PC-9 (cell line): ENCODE data around the gene UNC5C. TPM values are rescaled to one million over a fixed set of nuclear protein-coding genes. Genes with fewer than 3 reads are reported as not detected.

ENCODE experiments used
- BruUV-seq: library from RNA; stranded (reverse); fragments of 400-500 nt; replicated peaks from 2 replicates; lab custom pipeline; 2021; lab: Mats Ljungman, UMichigan
- CTCF ChIA-PET: fragments of 300-600 bp; sonication (Branson Sonifier 250); formaldehyde crosslinking; loops from one replicate; lab custom pipeline; 2022; ENCODE audit warnings: antibody characterized with exemption; lab: Charles Lee
- POLR2A ChIA-PET: fragments of 300-600 bp; sonication (Branson Sonifier 250); formaldehyde crosslinking; loops from one replicate; lab custom pipeline; 2022; ENCODE audit warnings: antibody characterized with exemption; ENCODE audit not compliant: unreplicated experiment; lab: Charles Lee
- DNase-seq, 2 experiments: peaks; one replicate each; pipeline versions ENCODE4 v3.0.0 to v3.0.0-alpha.2; 2015 to 2022; ENCODE audit warnings: mixed read lengths in 1 of 2
- H2AFZ ChIP-seq: fragments of 200-600 bp; sonication (generic); 2 replicates; pipeline ENCODE4 v1.8.1; 2017; ENCODE audit warnings: antibody characterized with exemption
- H3F3A ChIP-seq: fragments of 200-600 bp; sonication (generic); 2 replicates; pipeline ENCODE4 v1.8.1; 2017; ENCODE audit warnings: antibody characterized with exemption, mild to moderate bottlenecking, low read depth; ENCODE audit not compliant: insufficient read depth
- H3K27ac ChIP-seq: fragments of 200-600 bp; sonication (generic); 2 replicates; pipeline ENCODE4 v1.6.1; 2016; ENCODE audit warnings: mixed run types
- H3K27me3 ChIP-seq: fragments of 200-600 bp; sonication (generic); 2 replicates; pipeline ENCODE4 v1.6.1; 2016; ENCODE audit warnings: low read depth, mixed run types; ENCODE audit not compliant: insufficient read depth
- H3K36me3 ChIP-seq: fragments of 200-600 bp; sonication (generic); 2 replicates; pipeline ENCODE4 v1.6.1; 2016; ENCODE audit warnings: low read depth, mixed run types
- H3K4me1 ChIP-seq: fragments of 200-600 bp; sonication (generic); replicated peaks from 2 replicates; pipeline ENCODE4 v1.6.1; 2016; ENCODE audit warnings: mixed run types; ENCODE audit not compliant: insufficient read depth
- H3K4me2 ChIP-seq: fragments of 200-600 bp; sonication (generic); 2 replicates; pipeline ENCODE4 v1.6.1; 2017; ENCODE audit warnings: mixed run types
- H3K4me3 ChIP-seq: fragments of 200-600 bp; sonication (generic); 2 replicates; pipeline ENCODE4 v1.6.1; 2016; ENCODE audit warnings: mixed run types
- H3K79me2 ChIP-seq: fragments of 200-600 bp; sonication (generic); 2 replicates; pipeline ENCODE4 v1.6.1; 2017; ENCODE audit warnings: low read depth, mixed run types
- H3K9me2 ChIP-seq: fragments of 200-600 bp; sonication (generic); 2 replicates; pipeline ENCODE4 v1.8.1; 2017; ENCODE audit warnings: mild to moderate bottlenecking; ENCODE audit not compliant: insufficient read depth
- H3K9me3 ChIP-seq: fragments of 200-600 bp; sonication (generic); 2 replicates; pipeline ENCODE4 v1.8.1; 2016; ENCODE audit warnings: low read depth; ENCODE audit not compliant: insufficient read depth
- H4K20me1 ChIP-seq: fragments of 200-600 bp; sonication (generic); 2 replicates; pipeline ENCODE4 v1.8.1; 2017; ENCODE audit not compliant: insufficient read depth
- CTCF ChIP-seq: fragments of 200-600 bp; sonication (generic); conservative IDR thresholded peaks from 2 replicates; pipeline ENCODE4 v1.6.1; 2017; ENCODE audit warnings: mixed run types, antibody characterized with exemption, mild to moderate bottlenecking, moderate library complexity
- EZH2 ChIP-seq: fragments of 200-600 bp; sonication (generic); IDR thresholded peaks from 2 replicates; pipeline ENCODE4 v1.8.0; 2017; ENCODE audit warnings: antibody characterized with exemption, low read depth
- intact Hi-C: fragments of 100-400 bp; cut with micrococcal nuclease; formaldehyde crosslinking; loops from one replicate; pipeline ENCODE4 v1.10.0; 2022; ENCODE audit not compliant: unreplicated experiment
- total RNA-seq: library from RNA; stranded (reverse); gene quantifications from 2 replicates; pipeline ENCODE4 v1.2.3, GENCODE V29; 2021

The UNC5C gene
- total RNA-seq, 1 experiment from 2014 or later: not detected

GRCh38 chr4:95500361-95500760 is 48.4 kb downstream of the UNC5C start:
- Histone ChIP-seq H3K4me1 (no peaks in the 10 kb centered on the region), H2AFZ (no peak overlapping the region), H3K79me2 (no peaks in the 10 kb centered on the region), H4K20me1 (no peaks in the 10 kb centered on the region), H3K4me3 (no peak overlapping the region), H3K9me2 (no peaks in the 10 kb centered on the region), H3K9me3 (no peaks in the 10 kb centered on the region), H3K27me3 (no peaks in the 10 kb centered on the region), H3K27ac (no peak overlapping the region), H3F3A (no peaks in the 10 kb centered on the region), H3K4me2 (no peak overlapping the region), H3K36me3 (no peaks in the 10 kb centered on the region)
- POLR2A ChIA-PET: no interaction called here
- no peak for DNase-seq
- TF ChIP-seq CTCF (no peak), EZH2 (no peak)
- BruUV-seq: no TSS peak
- CTCF ChIA-PET: no interaction called here
- intact Hi-C loops: no loop called here

GRCh38 chr4:95499291-95499696 is 49.5 kb downstream of the UNC5C start:
- Histone ChIP-seq H3K9me3 (no peaks in the 10 kb centered on the region), H2AFZ (no peak overlapping the region), H3K4me1 (no peaks in the 10 kb centered on the region), H3F3A (no peaks in the 10 kb centered on the region), H3K27me3 (no peaks in the 10 kb centered on the region), H3K9me2 (no peaks in the 10 kb centered on the region), H3K27ac (no peak overlapping the region), H3K36me3 (no peaks in the 10 kb centered on the region), H3K4me3 (no peak overlapping the region), H3K79me2 (no peaks in the 10 kb centered on the region), H3K4me2 (no peak overlapping the region), H4K20me1 (no peaks in the 10 kb centered on the region)
- ChIA-PET POLR2A (no interaction called here), CTCF (no interaction called here)
- intact Hi-C loops: no loop called here
- no TSS peak for BruUV-seq
- TF ChIP-seq CTCF: no peak
- TF ChIP-seq EZH2: no peak
- no peak for DNase-seq

GRCh38 chr4:95494186-95494585 is 54.6 kb downstream of the UNC5C start:
- BruUV-seq: no TSS peak
- Histone ChIP-seq H3K4me1 (no peaks in the 10 kb centered on the region), H3K27ac (no peak overlapping the region), H3F3A (no peaks in the 10 kb centered on the region), H3K79me2 (no peaks in the 10 kb centered on the region), H3K9me3 (no peaks in the 10 kb centered on the region), H4K20me1 (no peaks in the 10 kb centered on the region), H3K4me2 (no peak overlapping the region), H3K4me3 (no peak overlapping the region), H2AFZ (no peak overlapping the region), H3K36me3 (no peaks in the 10 kb centered on the region), H3K9me2 (no peaks in the 10 kb centered on the region), H3K27me3 (no peaks in the 10 kb centered on the region)
- intact Hi-C loops: no loop called here
- DNase-seq: no peak
- TF ChIP-seq CTCF: no peak
- POLR2A ChIA-PET: no interaction called here
- CTCF ChIA-PET: no interaction called here
